ENCODE measurements around the gene HMGXB3. TPM values are rescaled to one million over a fixed set of nuclear protein-coding genes. Genes with fewer than 3 reads are reported as not detected.
"Not testable (repeated sequence)": the region's sequence is repeated elsewhere in the genome, so short reads cannot be mapped to it uniquely, and the experiment has no call there.

The HMGXB3 gene
- total and polyA plus RNA-seq, 2 of the 13 experiments (the other 11 are each of a cell fraction or from before 2014, with no cell fraction given) = 18.8 to 23.8 TPM

DNA sequence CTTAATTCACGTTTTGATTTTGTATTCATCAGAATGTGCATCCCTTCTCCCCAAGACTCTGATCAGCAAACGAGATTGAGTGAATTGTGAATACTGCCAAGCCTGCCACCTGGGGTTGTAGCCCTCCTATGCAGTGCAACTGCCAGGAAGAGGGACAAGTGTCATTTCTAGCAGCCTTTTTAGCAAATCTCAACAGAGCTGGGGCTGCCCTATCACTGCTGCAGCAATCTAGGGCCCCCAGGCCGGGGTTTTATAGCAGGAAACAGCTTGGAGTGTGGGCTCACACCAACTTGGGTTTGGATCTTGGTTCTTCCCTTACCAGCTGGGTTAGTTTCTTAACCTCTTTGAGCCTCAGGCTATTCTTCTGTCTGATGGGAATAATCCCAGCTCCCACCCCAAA lies 81.8 kb downstream of the HMGXB3 start:
- ChIA-PET CTCF (ENCODE audit: low intra/inter-chr PET ratio, low total read pairs) (no interaction called here), POLR2A (no interaction called here)
- Histone ChIP-seq H2AFZ (ENCODE audit: low read length) (no peak overlapping the region), H3K36me3 (replicated peaks in 1 of 2; ENCODE audit: control insufficient read depth in 1 of 2, insufficient read depth in 2 of 2, low read length in 2 of 2) (no peaks in the 10 kb centered on the region), H3K9me3 (ENCODE audit: low read length) (no peaks in the 10 kb centered on the region), H3K4me2 (ENCODE audit: low read depth, low read length) (no peak overlapping the region), H3K4me1 (ENCODE audit: insufficient read depth, low read length) (peaks cover 17% of the 10 kb centered on the region), H3K4me3 (replicated peaks in 1 of 3; ENCODE audit: insufficient read depth in 1 of 3, low read depth in 2 of 3, low read length in 3 of 3) (no peak overlapping the region), H4K20me1 (ENCODE audit: insufficient read depth, low read length) (no peaks in the 10 kb centered on the region), H3K79me2 (ENCODE audit: insufficient read depth, low read length) (no peaks in the 10 kb centered on the region), H3K9ac (ENCODE audit: insufficient read depth, low read depth, low read length) (no peak overlapping the region), H3K27me3 (ENCODE audit: control insufficient read depth in 1 of 2, insufficient read depth in 2 of 2, low read length in 2 of 2) (peaks cover 2 to 49% of the 10 kb centered on the region in 2 experiments), H3K27ac (ENCODE audit: extremely low read length, insufficient read depth, low read length) (no peak overlapping the region)
- in situ Hi-C loops (cut with HindIII; ENCODE audit: extremely low pct_ligation_motif_present, low pct_unique_long_range_greater_than_20kb) = no loop called here
- FAIRE-seq = no peak
- no peak for DNase-seq (ENCODE audit: low spot score)
- BruUV-seq (replicated peaks) = no TSS peak
- TF ChIP-seq HOXA5 (CRISPR knock-in tag; IDR thresholded peaks at IDR 0.05) = no peak
- intact Hi-C loops (cut with micrococcal nuclease; ENCODE audit: unreplicated experiment) = no loop called here
- ATAC-seq = no peak
- WGBS (ENCODE audit: low lambda C conversion rate) = 0% methylated on average over 2 of the region's 3 CpGs

DNA sequence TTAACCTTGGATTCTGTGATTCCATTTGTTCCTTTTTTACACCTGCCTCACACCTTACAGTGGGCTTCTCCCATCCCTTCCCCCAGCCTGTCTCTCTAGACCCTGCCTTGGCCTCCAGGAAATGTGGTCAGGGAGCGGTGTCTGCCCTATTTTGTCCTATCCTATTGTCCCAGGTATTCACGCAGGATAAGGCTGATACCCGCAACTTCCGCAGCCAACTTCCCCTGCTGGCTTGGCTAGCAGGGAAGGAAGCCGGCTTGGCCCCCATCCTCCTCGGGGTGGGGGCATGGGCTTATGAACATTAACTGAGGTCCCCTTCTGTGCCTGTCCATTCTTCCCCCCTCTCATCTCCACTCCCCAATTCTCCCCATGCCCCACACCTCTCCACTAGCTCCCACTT lies 82.3 kb downstream of the HMGXB3 start:
- in situ Hi-C loops (cut with HindIII; ENCODE audit: extremely low pct_ligation_motif_present, low pct_unique_long_range_greater_than_20kb) = no loop called here
- WGBS (ENCODE audit: low lambda C conversion rate) = 59% methylated on average over 6 of the region's 6 CpGs

DNA sequence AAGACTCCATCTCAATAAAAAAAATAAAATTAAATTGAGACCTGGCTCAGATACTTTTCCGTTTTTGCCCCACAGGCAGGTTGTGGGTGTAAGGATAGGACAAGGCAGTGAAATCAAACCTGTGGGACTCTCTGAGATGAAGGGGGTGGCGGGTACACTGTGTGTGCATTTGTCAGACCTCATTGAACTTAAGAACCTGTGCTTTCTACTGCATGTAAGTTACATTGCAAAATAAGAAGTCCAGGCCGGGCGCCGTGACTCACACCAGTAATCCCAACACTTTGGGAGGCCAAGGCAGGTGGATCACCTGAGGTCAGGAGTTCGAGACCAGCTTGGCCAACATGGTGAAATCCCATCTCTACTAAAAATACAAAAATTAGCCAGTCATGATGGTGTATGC lies 84.2 kb downstream of the HMGXB3 start:
- H3K9ac ChIP-seq (ENCODE audit: insufficient read depth, low read depth, low read length); DNase-seq (ENCODE audit: low spot score); FAIRE-seq; H3K4me1 ChIP-seq (ENCODE audit: insufficient read depth, low read length); H2AFZ ChIP-seq (ENCODE audit: low read length); H3K36me3 ChIP-seq (replicated peaks in 1 of 2; ENCODE audit: control insufficient read depth in 1 of 2, insufficient read depth in 2 of 2, low read length in 2 of 2); H3K9me3 ChIP-seq (ENCODE audit: low read length); H3K4me2 ChIP-seq (ENCODE audit: low read depth, low read length); BruUV-seq (replicated peaks); H3K27ac ChIP-seq (ENCODE audit: extremely low read length, insufficient read depth, low read length); ATAC-seq; CTCF ChIA-PET (ENCODE audit: low intra/inter-chr PET ratio, low total read pairs); H4K20me1 ChIP-seq (ENCODE audit: insufficient read depth, low read length); H3K4me3 ChIP-seq (replicated peaks in 1 of 3; ENCODE audit: insufficient read depth in 1 of 3, low read depth in 2 of 3, low read length in 3 of 3); in situ Hi-C loops (cut with HindIII; ENCODE audit: extremely low pct_ligation_motif_present, low pct_unique_long_range_greater_than_20kb); POLR2A ChIA-PET; intact Hi-C loops (cut with micrococcal nuclease; ENCODE audit: unreplicated experiment); H3K79me2 ChIP-seq (ENCODE audit: insufficient read depth, low read length): not testable (repeated sequence)
- peaks cover 2 to 36% of the 10 kb centered on the region in 2 experiments; a peak in 4 of 5 replicates for H3K27me3 ChIP-seq (ENCODE audit: control insufficient read depth in 1 of 2, insufficient read depth in 2 of 2, low read length in 2 of 2)
- WGBS (ENCODE audit: low lambda C conversion rate) = 36% methylated on average over 5 of the region's 6 CpGs

More for the DNA sequence above, 82.3 kb downstream of the HMGXB3 start:
- Histone ChIP-seq H3K36me3 (replicated peaks in 1 of 2; ENCODE audit: control insufficient read depth in 1 of 2, insufficient read depth in 2 of 2, low read length in 2 of 2) (no peaks in the 10 kb centered on the region), H3K27ac (ENCODE audit: extremely low read length, insufficient read depth, low read length) (no peak overlapping the region), H3K9me3 (ENCODE audit: low read length) (no peaks in the 10 kb centered on the region), H3K4me1 (ENCODE audit: insufficient read depth, low read length) (peaks cover 12% of the 10 kb centered on the region), H2AFZ (ENCODE audit: low read length) (no peak overlapping the region), H3K4me2 (ENCODE audit: low read depth, low read length) (no peak overlapping the region), H3K9ac (ENCODE audit: insufficient read depth, low read depth, low read length) (no peak overlapping the region), H3K79me2 (ENCODE audit: insufficient read depth, low read length) (no peaks in the 10 kb centered on the region), H3K4me3 (replicated peaks in 1 of 3; ENCODE audit: insufficient read depth in 1 of 3, low read depth in 2 of 3, low read length in 3 of 3) (no peak overlapping the region), H3K27me3 (ENCODE audit: control insufficient read depth in 1 of 2, insufficient read depth in 2 of 2, low read length in 2 of 2) (peaks cover 2 to 44% of the 10 kb centered on the region in 2 experiments), H4K20me1 (ENCODE audit: insufficient read depth, low read length) (no peaks in the 10 kb centered on the region)
- intact Hi-C loops (cut with micrococcal nuclease; ENCODE audit: unreplicated experiment) = no loop called here
- ChIA-PET CTCF (ENCODE audit: low intra/inter-chr PET ratio, low total read pairs) (no interaction called here), POLR2A (no interaction called here)
- no TSS peak for BruUV-seq (replicated peaks)
- no peak for TF ChIP-seq IKZF1 (IDR thresholded peaks at IDR 0.05)
- no peak for TF ChIP-seq MAF1 (CRISPR knock-in tag; IDR thresholded peaks at IDR 0.05; ENCODE audit: borderline replicate concordance)
- no peak for TF ChIP-seq HOXD1 (CRISPR knock-in tag; IDR thresholded peaks at IDR 0.05)
- DNase-seq (ENCODE audit: low spot score) (no peak), FAIRE-seq (no peak), ATAC-seq (no peak)
